Glomerular visceral epithelial cell (primary cell): Measurements from ENCODE around the gene MIGA1.

ENCODE experiments used
- DNase-seq: peaks from one replicate; pipeline ENCODE4 v3.0.0-alpha.2; 2016; ENCODE audit errors: extremely low spot score

The MIGA1 gene

DNA sequence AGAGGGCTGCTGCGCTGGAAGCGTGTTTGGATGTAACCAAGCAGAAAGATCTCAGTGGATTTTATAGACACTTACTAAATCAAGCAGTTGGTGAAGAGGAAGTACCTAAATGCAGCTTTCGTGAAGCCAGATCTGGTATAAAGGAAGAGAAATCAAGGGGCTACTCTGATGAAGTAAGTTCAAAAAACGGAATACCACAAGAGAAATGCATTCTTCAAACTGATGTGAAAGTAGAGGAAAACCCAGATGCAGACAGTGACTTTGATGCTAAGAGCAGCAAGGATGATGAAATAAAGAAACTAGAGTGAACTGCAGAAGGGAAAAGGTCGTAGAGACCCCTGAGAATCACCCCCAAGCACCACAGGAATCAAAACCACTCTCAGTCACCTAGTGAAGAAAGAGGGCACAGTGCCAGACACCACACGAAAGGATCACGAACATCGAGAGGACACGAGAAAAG lies 68.2 kb downstream of the MIGA1 start:
- DNase-seq, result no peak

DNA sequence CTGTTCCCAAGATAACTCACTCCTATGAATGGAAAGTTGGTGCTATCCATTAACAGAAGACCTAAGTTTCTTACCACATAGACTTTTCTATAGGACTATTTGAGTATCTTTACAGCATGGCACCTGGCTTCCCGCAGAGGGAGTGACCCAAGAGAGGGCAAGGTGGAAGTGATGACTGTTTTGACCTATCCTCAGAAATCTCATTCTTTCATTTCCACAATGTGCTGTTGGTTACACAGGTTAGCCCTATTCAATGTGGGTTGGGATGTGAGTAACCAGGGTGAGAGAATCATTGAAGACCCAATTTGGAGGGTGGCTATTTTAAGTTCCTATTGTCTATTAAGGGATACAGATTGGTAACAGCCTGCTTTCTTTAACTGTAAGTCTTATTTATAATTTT lies 70.6 kb downstream of the MIGA1 start:
- no peak for DNase-seq

DNA sequence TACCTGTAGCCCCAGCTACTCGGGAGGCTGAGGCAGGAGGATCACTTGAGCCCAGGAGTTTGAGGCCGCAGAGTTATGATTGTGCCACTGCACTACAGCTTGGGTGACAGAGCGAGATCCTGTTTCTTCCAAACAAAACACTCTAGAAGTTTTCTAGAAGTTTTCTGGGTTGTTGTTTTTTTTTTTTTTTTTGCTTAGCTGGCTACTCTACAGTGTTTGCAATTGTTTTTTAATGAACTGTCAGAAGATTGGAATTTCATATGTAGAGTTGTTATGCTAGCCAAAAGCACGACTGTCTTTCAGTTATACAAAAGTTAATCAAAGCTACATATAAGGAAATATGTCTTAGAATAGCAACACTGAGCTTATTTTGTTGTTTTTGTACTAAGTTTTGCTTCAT lies 78.1 kb downstream of the MIGA1 start:
- no peak for DNase-seq

DNA sequence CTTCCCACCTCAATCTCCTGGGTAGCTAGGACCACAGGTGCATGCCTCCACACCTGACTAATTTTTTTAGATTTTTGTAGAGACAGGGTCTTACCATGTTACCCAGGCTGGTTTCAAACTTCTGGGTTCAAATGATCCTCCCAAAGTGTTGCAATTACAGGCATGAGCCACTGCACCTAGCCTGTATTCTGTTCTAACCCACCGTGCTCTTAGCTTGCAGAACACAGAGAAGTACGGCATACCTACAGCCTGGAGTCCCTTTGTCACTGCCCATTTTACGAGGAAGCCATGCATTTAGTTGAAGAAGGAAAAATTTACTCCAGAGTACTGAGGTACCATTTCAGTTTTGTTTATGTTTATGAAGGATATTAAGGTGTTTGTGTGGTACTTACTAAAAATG lies 79.3 kb downstream of the MIGA1 start:
- no peak for DNase-seq

DNA sequence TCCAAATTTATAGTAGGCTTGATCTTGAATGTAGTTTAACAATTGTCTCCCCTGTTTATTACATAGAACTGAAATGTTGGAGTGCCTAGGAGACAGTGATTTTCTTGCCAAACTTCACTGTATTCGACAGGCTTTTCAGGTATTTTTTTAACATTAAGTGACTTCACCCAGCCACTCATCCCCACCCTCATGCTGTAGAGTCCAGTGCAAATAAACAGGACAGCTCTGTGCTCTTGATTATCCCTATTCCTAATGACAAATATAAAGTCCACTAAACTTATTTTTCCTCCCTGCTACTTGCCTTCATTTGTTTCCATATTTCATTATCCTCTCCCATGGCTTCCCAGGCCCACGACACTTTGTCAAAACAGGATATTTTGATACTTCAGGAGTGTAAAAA lies 79.8 kb downstream of the MIGA1 start:
- no peak for DNase-seq

DNA sequence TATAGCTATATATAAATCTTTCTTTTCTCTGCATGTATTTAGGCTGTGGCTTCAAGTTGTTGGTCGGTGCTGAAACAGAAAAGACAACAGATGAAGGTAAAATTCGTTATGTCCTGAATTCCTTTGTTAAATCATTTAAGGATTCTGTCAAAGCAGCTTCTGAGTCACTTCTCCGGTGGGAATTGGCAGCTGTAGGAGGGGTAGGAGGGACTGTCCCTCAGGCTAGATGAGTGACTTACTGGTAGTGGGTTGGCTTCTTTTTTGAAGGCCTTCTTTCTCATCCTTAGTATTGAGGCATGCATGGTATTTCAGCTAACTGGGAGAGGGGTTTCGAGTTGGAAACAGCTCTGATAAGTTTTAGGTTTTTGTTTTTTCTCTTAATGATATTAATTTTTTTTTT lies 86.8 kb downstream of the MIGA1 start:
- DNase-seq, result peak; percentile 28

DNA sequence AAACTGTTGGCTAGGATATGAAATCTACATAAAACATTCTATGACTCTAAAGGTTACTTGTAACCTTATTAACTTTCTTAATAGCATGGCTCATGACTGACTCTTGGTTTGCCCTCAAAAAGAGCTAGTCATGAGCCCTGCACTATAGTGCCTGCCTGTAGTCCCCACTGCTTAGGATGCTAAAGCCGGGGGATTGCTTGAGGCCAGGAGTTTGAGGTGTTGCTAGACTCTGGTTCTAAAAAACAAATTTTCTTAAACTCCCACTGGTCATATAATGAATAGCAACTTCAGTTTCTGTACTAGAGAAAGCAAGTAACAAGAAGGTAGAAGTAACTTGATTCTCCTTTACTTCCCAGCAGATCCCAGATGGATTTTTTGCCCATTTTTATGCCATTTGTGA lies 93.2 kb downstream of the MIGA1 start:
- no peak for DNase-seq

DNA sequence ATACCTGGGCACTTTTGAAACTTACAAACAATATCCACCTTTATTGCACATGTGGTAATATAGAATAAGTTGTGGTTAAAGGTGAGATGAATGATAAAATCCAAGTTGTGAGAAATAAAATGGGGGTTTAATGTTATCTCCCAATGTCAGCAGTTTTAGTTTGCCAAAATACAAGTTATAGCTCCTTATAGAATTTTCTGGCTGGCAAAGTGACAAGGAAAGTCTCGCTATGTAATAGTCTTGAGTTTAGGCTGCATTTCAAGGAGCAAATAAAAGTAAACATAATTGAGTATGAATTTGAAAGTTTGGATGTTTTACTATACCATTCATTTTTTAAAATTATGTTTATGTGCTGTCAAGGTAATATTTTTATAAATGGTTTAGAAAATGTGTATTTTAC lies 94.0 kb downstream of the MIGA1 start:
- no peak for DNase-seq

DNA sequence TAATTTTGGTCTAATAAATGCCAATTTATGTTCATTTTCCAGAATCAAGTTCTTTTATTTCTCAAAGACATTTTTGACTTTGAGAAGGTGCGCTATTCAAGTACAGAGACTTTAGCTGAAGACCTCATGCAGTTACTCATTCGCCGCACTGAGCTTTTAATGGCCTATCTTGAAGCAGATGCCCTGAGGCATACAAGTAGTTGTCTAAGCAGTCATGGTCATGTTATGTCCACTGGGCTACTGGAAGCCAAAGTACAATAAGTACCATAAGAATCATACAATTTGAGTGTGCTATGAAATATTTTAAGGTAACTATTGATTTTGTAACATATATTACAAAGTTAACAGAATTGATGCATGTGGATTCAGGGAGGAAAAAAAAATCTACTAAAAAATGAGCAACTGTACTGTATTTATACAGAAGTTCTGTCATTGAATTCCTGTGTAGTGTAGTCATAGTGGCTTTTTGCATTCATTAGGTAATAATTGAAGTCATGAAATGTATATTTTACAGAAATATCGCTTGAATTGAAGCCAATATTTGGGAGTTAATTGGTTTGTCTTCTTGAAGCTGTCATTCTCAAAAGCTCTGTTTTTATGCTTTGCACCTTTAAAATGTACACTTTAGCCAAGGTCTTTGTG lies 95.5 kb downstream of the MIGA1 start:
- DNase-seq, result peak; percentile 54

DNA sequence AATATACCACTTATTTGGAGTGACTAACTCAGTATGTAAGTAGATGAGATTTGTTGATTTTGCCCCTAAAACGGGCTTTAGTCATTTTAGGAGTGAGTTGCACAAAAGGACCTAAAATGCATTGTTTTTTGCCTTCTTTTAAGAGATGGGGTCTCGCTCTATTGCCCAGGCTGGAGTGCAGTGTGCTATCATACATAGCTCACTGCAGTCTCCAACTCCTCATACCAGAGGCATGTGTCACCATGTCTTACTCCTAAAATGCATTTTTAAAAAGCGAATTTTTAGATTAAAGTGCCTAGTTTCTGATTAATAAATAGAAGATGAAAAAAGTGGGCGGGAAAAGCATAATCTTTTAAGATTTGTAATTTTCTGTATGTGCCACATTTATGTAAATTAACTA lies 97.4 kb downstream of the MIGA1 start:
- DNase-seq, result peak; percentile 25

DNA sequence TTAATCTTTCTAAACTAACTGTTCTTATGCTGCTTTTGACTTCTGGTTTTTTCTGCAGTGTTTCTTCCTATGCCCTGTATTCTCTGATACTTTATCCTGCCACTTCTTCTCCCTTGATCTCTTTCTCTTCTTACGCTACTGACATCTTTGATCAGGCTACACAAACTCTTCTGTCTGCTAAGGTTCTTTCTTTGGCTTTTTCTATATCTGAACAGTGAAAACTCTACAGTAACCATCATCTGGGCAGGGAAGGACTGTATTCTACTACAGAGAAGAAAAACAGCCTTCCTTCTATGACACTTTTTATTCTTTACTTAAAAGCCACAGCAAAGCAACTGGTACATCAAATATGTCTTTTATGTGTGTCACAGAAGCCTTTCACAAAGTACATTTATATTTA lies 101.6 kb downstream of the MIGA1 start:
- DNase-seq, result no peak

DNA sequence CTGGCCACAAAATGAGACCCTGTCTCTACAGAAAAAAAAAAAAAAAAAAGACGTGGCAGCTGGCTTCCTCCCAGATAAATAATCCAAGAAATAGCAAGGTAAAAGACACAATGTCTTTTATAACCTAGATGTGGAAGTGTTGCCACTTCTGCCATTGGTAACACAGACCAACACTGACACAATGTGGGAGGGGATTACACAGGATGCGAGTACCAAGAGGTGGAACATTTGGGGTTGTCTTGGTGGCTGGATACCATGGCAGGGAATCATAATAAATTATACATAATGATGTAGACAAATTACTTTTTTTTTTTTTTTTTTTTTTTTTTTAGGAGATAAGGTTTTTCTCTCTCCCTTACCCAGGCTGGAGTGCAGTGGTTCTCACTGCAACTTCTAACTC lies 103.0 kb downstream of the MIGA1 start:
- DNase-seq, result no peak

DNA sequence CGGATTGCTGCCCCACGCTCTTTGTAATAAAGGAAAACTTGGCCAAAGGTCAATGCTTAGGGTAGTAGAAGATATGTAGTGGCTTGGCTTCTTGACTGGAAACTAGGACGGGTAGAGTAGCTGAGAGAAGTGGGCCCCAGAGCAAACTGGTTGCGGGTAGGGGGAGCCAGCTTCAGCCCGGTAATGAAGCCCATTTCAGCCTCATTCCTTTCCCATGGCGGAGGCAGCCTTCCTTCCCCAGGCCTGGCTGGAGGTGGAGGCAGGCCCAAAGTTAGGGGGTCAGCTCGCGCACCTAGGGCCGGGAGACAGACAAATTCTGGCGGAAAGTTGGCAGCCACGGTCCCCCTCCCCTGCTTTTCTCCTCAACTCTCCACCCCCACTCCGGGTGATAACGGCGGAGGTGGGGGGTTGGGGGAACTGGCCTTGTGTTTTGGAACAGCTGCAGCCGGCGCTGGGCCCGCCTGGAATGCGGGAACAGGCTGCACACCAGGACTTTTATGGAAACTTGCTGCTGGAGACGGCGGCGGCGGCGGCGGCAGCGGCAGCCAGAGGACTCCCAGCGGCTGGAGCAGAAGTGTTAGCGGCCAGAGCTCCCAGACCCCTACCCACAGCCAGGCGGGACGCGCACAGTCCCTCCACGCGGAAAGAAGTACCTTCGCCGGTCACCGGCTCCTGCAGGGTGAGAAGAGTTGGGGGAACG lies 108.8 kb downstream of the MIGA1 start, which contains the start of gene NEXN:
Gene NEXN, plus strand, starts transcription at position 544 of the 700 bp plus-strand sequence. CDS start 27,483 bp downstream, outside the sequence.
- peak; percentile 85 for DNase-seq

DNA sequence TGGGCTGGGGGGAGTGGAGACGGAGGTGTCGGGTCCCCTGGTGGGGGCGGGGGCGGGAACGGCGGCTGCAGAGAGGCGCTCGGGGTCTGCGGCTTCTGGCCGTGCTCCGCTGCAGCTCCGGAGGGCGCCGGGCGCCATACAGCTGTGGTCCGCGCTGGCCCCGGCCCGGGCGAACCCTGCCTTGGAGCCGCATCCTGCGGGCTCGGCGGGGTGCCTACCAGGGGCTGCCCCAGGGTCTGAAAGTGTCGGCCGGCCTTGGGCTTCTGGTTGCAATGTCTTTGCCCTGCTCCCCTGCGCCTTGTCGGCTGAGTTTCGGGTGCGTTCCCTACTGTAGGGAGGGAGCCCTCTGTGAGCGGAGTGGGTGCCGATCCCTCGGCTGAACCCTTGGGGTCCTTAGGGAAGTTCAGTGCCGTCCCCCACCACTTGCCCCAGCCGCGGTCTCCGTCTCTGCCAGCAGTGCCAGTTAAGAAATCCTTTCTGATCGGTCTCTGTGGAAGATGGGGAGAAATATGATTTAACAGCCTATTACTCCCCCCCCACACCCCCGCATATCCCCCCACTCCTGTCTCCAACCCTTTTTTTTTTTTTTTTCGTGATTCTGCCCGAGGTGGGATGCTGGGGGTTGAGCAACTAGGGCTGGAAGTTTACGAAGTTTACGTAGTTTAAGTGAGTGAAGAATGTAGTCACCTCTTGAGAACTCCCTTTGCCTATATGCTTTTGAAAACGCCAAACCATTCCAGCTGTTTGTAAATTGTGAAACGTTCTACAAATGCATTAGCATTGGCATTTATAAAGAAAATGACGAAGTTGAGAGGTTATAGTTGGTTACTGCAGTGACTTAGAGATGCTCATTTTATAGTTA lies 109.6 kb downstream of the MIGA1 start:
- DNase-seq, result peak; percentile 64

DNA sequence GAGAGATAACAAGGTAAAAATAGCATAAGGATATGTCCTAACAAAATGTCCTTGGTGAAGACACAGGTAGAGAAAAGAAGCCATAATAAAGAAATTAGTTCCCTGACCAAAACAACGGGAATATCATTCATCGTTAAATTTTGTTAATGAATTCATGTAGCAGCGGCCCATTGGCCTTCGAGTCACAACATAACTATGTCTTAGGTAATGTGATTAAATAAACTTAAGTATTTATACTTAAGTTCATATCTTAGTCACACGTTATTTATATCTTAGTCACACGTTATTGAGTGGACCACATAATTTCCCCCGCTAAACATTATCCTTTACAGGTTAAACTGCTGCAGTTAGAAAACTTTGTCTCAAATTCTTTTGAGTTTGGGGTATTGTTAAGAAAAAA lies 110.2 kb downstream of the MIGA1 start:
- peak; percentile 69 for DNase-seq

DNA sequence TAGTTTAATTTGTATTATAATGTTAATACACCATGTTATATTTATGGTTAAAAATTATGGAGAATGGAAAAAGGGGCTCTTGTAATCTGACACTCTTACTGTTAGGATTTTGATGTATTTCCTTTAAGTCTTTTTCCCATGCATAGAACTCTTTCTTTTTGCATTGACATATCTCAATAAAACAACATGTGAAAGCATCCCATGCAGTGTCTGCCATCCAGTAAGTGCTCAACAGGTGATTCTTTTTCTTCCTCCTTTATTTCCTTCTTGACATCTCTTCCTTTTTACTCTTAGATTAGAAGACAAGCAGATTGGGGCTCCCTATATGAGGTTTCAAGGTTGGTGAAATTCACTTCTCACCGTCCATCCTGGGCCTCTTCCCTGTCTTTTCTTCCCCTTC lies 111.8 kb downstream of the MIGA1 start:
- DNase-seq, result no peak

DNA sequence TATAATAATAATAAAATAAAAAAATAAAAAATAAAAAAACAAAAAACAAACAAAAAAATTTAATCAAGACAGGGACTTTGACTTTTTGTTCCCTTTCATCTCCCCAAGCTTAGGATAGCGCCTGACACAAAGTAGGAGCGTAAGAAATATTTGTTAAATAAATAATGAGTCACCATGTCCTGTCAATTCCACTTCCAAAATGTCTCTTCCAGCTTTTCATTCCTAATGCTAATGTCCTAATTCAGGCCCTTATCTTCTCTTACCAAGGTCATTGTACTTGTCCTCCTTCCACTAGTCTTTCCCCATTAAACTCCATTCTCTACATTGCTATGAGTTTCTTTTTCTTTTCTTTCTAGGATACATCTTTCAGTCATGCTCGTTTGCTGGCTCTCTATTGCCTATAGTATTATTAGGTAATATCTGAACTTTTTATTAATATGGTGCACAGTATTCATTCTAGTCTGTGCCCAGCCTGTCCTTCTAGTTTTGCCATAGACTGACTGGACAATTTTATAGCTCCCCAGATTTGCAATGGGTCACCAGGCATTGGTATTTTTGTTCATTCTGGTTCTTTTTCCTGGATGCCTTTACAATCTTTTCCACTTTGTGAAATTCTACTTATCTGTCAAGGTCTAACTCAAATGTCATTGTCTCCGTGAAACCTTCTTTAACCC lies 120.3 kb downstream of the MIGA1 start:
- DNase-seq, result no peak

DNA sequence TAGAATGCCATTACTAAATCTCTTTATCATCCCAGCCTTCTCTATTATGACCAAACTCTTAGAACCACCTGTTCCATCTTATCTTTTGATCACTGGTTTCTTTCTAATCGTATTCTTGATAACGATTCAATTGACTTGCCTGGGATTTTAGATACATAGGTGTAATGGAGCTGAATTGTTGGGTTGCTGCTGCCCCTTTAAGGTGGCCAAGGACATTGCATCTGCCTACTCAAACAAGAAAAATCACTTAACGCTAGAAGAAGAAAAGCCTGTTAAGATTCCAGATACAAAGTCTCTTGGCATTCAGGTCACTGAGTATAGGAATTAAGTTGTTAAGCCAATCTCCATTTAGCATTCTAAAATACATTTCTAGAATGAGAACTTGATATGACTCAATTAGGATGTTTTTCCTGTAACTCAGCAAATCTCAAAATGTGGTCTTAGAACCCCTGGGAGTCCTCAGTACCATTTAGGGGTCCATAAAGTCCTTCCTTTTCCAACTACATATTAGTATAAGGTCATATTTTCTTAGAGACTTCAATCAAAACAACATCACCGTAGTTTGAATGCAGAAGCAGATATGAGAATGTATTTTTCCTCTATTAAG lies 121.3 kb downstream of the MIGA1 start:
- DNase-seq, result peak; percentile 65

DNA sequence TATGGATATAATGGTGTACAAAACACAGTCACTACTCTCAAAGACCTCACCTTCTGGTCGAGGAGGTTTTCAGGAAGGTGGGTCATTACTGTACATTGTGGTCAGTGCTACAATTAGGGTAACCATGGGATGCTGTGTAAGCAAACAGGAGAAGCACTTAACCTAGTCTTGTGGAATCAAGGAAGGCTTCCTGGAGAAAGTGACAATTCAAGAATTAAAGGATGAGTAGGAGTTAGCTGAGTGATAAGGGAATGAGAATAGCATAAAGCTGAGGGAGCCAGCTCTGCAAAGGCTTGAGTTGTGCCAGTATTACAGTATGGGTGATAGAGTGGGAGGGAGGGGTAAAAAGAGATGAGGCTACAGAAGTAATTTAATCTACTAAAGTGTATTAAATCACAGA lies 126.2 kb downstream of the MIGA1 start:
- DNase-seq, result no peak

DNA sequence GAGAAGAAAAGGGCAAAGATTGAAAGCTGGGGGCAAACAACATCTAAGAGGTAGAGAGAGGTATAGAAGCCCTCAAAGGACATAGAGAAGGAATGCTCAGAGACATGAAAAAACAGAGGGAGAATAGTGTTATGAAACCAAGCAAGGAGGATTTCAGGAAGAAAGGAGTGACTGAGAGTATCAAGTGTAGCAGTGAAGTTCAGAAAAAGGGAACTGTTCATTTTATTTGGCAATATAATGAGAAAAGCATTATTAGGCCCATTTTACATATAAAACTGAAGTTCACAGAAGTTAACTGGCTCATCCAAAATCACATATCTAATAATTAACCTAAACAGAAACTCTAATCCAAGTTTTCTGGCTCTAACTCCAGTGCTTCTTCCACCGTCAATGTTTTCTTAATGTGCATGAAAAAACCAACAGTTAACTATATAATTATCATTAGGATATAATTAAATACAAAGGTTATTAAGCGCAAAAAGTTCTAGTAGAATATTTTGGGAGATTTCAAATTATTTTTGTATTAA lies 126.6 kb downstream of the MIGA1 start:
- DNase-seq, result no peak

DNA sequence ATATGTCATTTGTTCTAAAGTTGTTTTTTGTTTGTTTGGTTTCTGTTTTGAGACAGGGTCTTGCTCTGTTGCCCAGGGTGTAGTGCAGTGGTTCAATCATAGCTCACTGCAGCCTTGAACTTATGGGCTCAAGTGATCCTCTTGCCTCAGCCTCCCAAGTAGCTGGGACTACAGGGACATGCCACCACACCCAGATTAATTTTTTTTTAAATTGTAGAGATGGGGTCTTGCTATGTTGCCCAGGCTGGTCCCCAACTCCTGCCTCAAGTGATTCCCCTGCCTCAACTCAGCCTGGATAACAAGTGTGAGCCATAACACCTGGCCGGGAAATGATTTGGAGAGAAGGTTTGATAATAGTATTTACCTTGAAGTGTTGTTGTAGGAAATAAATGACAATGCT lies 127.2 kb downstream of the MIGA1 start:
- no peak for DNase-seq
